KMS-11 (cell line): ENCODE measurements around the gene PEAK3.

ENCODE experiments used
- H2AFZ ChIP-seq: fragments of 200-600 bp; sonication (generic); 2 replicates; pipeline ENCODE4 v1.6.1; 2016; ENCODE audit warnings: antibody characterized with exemption, mixed run types, low read depth
- H3K27ac ChIP-seq: fragments of 200-600 bp; sonication (generic); 2 replicates; pipeline ENCODE4 v1.6.1; 2016; ENCODE audit warnings: mild to moderate bottlenecking, mixed run types
- H3K27me3 ChIP-seq: fragments of 200-600 bp; sonication (generic); 2 replicates; pipeline ENCODE4 v1.6.1; 2017; ENCODE audit warnings: mild to moderate bottlenecking, low read depth, mixed run types, moderate library complexity; ENCODE audit not compliant: insufficient read depth
- H3K36me3 ChIP-seq: fragments of 200-600 bp; sonication (generic); 2 replicates; pipeline ENCODE4 v1.6.1; 2017; ENCODE audit warnings: mild to moderate bottlenecking, mixed run types; ENCODE audit not compliant: insufficient read depth
- H3K4me1 ChIP-seq: fragments of 200-600 bp; sonication (generic); 2 replicates; pipeline ENCODE4 v1.6.1; 2016; ENCODE audit warnings: mild to moderate bottlenecking, low read depth, mixed run types; ENCODE audit not compliant: poor library complexity, severe bottlenecking
- H3K4me2 ChIP-seq: fragments of 200-600 bp; sonication (generic); 2 replicates; pipeline ENCODE4 v1.7.0; 2016; ENCODE audit warnings: mild to moderate bottlenecking, mixed run types
- H3K4me3 ChIP-seq: fragments of 200-600 bp; sonication (generic); IDR thresholded peaks from 2 replicates; pipeline ENCODE4 v1.6.1; 2017; ENCODE audit warnings: low read depth, low read length, mixed read lengths; ENCODE audit not compliant: insufficient read depth
- H3K79me2 ChIP-seq: fragments of 200-600 bp; sonication (generic); 2 replicates; pipeline ENCODE4 v1.6.1; 2016; ENCODE audit warnings: low read depth, mixed run types; ENCODE audit not compliant: insufficient read depth
- H3K9ac ChIP-seq: fragments of 200-600 bp; sonication (generic); 2 replicates; pipeline ENCODE4 v1.6.1; 2016; ENCODE audit warnings: mild to moderate bottlenecking, mixed run types
- H4K20me1 ChIP-seq: fragments of 200-600 bp; sonication (generic); 2 replicates; pipeline ENCODE4 v1.6.1; 2016; ENCODE audit warnings: mild to moderate bottlenecking, mixed run types; ENCODE audit not compliant: insufficient read depth
- TF ChIP-seq, protein P1 (sequence below): fragments of 200-600 bp; sonication (generic); conservative IDR thresholded peaks from 2 replicates; pipeline ENCODE4 v1.6.1; 2017; ENCODE audit warnings: low read depth, mild to moderate bottlenecking, antibody characterized with exemption, low read length, moderate library complexity, mixed read lengths

Gene PEAK3

DNA sequence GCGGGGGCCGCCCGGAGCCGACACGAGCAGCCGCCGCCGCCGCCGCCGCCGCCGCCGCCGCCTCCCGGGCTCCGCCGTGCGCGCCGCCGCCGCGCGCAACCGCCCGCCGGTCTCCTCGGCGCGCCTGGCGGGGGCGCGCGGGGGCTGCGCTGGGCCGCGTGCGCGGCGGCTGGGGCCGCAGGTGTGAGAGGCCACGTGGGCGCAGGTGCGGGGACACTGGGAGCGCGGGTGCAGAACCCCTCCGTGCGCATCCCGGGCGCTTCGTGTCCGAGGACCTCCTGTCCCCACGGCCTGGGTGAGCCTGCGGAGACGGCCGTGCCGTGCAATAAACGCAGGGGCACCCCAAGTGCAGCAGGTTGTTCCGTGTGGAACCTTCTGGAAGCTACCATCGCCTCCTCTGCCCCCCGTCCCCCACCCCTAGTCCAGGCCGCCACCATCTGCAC lies 26.2 kb upstream of the PEAK3 start, which contains the start of gene LINGO3:
Gene LINGO3 (minus strand): TSS at position 41 of the 443 bp plus-strand sequence. CDS start 16,378 bp downstream, outside the sequence.
- Histone ChIP-seq H4K20me1 (no peaks in the 10 kb centered on the region), H3K4me3 (no peak within 1 kb of the TSS), H3K27me3 (peaks cover 26% of the 10 kb centered on the region; the same call in 1 of the 2 replicates), H3K79me2 (no peaks in the 10 kb centered on the region), H3K27ac (no peak within 1 kb of the TSS), H3K4me2 (no peak within 1 kb of the TSS), H3K4me1 (peaks cover 6% of the 10 kb centered on the region), H2AFZ (no peak within 1 kb of the TSS), H3K9ac (no peak within 1 kb of the TSS), H3K36me3 (no peaks in the 10 kb centered on the region)
- TF ChIP-seq, protein P1, sequence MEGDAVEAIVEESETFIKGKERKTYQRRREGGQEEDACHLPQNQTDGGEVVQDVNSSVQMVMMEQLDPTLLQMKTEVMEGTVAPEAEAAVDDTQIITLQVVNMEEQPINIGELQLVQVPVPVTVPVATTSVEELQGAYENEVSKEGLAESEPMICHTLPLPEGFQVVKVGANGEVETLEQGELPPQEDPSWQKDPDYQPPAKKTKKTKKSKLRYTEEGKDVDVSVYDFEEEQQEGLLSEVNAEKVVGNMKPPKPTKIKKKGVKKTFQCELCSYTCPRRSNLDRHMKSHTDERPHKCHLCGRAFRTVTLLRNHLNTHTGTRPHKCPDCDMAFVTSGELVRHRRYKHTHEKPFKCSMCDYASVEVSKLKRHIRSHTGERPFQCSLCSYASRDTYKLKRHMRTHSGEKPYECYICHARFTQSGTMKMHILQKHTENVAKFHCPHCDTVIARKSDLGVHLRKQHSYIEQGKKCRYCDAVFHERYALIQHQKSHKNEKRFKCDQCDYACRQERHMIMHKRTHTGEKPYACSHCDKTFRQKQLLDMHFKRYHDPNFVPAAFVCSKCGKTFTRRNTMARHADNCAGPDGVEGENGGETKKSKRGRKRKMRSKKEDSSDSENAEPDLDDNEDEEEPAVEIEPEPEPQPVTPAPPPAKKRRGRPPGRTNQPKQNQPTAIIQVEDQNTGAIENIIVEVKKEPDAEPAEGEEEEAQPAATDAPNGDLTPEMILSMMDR, result no peak

DNA sequence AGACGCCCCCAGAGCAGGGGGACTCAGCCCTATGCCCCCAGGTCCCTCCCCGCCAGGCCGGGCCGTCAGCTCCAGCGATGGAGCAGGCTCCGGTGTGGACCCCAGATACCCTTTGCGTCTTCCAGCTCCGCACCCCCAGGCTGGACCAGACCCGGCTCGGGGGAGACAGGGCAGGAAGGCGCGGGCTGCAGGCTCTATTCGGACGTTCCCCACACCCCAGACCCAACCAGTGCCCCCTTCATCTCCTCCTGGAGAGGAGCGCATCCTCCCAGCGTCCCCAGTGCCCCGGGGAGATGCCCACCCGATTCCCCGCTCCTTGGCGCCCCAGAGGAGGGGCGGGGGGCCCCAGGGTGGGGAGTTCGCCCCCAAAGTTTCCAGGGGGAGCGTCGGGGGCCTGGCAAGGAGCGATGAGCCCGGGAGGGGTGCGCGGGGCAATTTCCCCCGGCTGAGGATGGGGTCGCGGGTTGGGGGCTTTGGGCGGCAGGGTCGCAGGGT lies 25.6 kb upstream of the PEAK3 start:
- no peak overlapping the region for H3K4me2 ChIP-seq
- H3K36me3 ChIP-seq, result no peaks in the 10 kb centered on the region
- H3K9ac ChIP-seq, result no peak overlapping the region
- peaks cover 26% of the 10 kb centered on the region; the same call in 1 of the 2 replicates for H3K27me3 ChIP-seq
- TF ChIP-seq, protein P1, result no peak
- no peak overlapping the region for H2AFZ ChIP-seq
- no peaks in the 10 kb centered on the region for H4K20me1 ChIP-seq
- H3K79me2 ChIP-seq, result no peaks in the 10 kb centered on the region
- H3K27ac ChIP-seq, result no peak overlapping the region
- no peak overlapping the region for H3K4me3 ChIP-seq
- peaks cover 6% of the 10 kb centered on the region for H3K4me1 ChIP-seq

DNA sequence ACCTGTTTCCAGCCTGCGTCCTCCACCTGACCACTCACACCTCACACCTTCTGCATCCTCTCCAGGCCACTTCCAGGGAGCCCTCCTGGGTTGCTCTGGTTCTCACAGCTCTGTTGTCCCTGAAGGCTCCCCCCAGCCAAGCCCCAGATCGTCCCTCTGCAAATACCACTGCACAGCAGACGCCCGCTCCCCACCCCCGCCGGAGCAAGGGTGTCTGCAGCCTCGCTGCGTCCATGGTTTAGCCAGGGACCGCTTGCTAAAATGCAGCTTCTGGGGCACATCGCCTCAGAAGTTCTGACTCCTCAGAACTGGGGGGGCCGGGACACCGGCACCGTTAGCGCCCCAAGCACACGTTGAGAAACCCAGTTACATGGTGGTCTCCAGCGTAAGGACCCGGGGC lies 25.0 kb upstream of the PEAK3 start:
- no peak overlapping the region for H3K9ac ChIP-seq
- peaks cover 6% of the 10 kb centered on the region for H3K4me1 ChIP-seq
- no peaks in the 10 kb centered on the region for H4K20me1 ChIP-seq
- peaks cover 22% of the 10 kb centered on the region; the same call in 1 of the 2 replicates for H3K27me3 ChIP-seq
- H2AFZ ChIP-seq, result no peak overlapping the region
- H3K79me2 ChIP-seq, result no peaks in the 10 kb centered on the region
- TF ChIP-seq, protein P1, result no peak
- no peaks in the 10 kb centered on the region for H3K36me3 ChIP-seq
- no peak overlapping the region for H3K4me3 ChIP-seq
- H3K4me2 ChIP-seq, result no peak overlapping the region
- H3K27ac ChIP-seq, result no peak overlapping the region

DNA sequence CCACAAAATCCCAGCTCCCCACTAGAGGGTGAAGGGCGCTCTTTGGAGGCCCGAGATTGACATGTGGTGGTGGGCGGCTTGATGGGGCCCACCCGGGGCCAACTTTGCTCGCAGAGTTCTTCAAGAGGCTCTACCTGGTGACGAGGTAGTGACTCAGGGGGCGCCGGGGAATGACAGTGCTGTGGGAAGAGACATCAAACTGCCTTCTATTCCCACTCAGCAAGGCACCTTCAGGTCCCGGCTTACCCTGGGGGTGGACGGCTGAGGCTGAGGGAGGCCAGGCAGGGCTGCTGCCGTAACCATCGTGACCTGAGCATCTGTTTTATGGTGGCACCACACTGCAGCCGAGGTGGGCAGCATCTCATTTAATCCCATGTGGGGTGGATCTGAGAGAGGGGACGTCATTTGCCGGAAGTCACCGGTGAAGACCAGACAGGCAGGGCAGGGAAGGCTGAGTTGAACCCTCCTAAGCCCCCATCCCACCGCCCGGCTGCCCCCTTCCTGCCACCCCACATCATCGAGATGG lies 24.4 kb upstream of the PEAK3 start:
- peaks cover 6% of the 10 kb centered on the region for H3K4me1 ChIP-seq
- H3K27me3 ChIP-seq, result peaks cover 22% of the 10 kb centered on the region; the same call in 1 of the 2 replicates
- TF ChIP-seq, protein P1, result no peak
- no peaks in the 10 kb centered on the region for H3K79me2 ChIP-seq
- H4K20me1 ChIP-seq, result no peaks in the 10 kb centered on the region
- H3K36me3 ChIP-seq, result no peaks in the 10 kb centered on the region
- no peak overlapping the region for H3K27ac ChIP-seq
- H3K4me2 ChIP-seq, result no peak overlapping the region
- no peak overlapping the region for H2AFZ ChIP-seq
- H3K4me3 ChIP-seq, result no peak overlapping the region
- no peak overlapping the region for H3K9ac ChIP-seq
